PC-9 (cell line): ENCODE results near the gene EMP3. TPM values are rescaled to one million over a fixed set of nuclear protein-coding genes. Genes with fewer than 3 reads are reported as not detected.

Source experiments
- BruUV-seq: library from RNA; stranded (reverse); fragments of 400-500 nt; replicated peaks from 2 replicates; lab custom pipeline; 2021; lab: Mats Ljungman, UMichigan
- CTCF ChIA-PET: fragments of 300-600 bp; sonication (Branson Sonifier 250); formaldehyde crosslinking; loops from one replicate; lab custom pipeline; 2022; ENCODE audit warnings: antibody characterized with exemption; lab: Charles Lee
- POLR2A ChIA-PET: fragments of 300-600 bp; sonication (Branson Sonifier 250); formaldehyde crosslinking; loops from one replicate; lab custom pipeline; 2022; ENCODE audit warnings: antibody characterized with exemption; ENCODE audit not compliant: unreplicated experiment; lab: Charles Lee
- DNase-seq, 2 experiments: peaks; one replicate each; pipeline versions ENCODE4 v3.0.0 to v3.0.0-alpha.2; 2015 to 2022; ENCODE audit warnings: mixed read lengths in 1 of 2
- H2AFZ ChIP-seq: fragments of 200-600 bp; sonication (generic); 2 replicates; pipeline ENCODE4 v1.8.1; 2017; ENCODE audit warnings: antibody characterized with exemption
- H3F3A ChIP-seq: fragments of 200-600 bp; sonication (generic); 2 replicates; pipeline ENCODE4 v1.8.1; 2017; ENCODE audit warnings: antibody characterized with exemption, mild to moderate bottlenecking, low read depth; ENCODE audit not compliant: insufficient read depth
- H3K27ac ChIP-seq: fragments of 200-600 bp; sonication (generic); 2 replicates; pipeline ENCODE4 v1.6.1; 2016; ENCODE audit warnings: mixed run types
- H3K27me3 ChIP-seq: fragments of 200-600 bp; sonication (generic); 2 replicates; pipeline ENCODE4 v1.6.1; 2016; ENCODE audit warnings: low read depth, mixed run types; ENCODE audit not compliant: insufficient read depth
- H3K36me3 ChIP-seq: fragments of 200-600 bp; sonication (generic); 2 replicates; pipeline ENCODE4 v1.6.1; 2016; ENCODE audit warnings: low read depth, mixed run types
- H3K4me1 ChIP-seq: fragments of 200-600 bp; sonication (generic); replicated peaks from 2 replicates; pipeline ENCODE4 v1.6.1; 2016; ENCODE audit warnings: mixed run types; ENCODE audit not compliant: insufficient read depth
- H3K4me2 ChIP-seq: fragments of 200-600 bp; sonication (generic); 2 replicates; pipeline ENCODE4 v1.6.1; 2017; ENCODE audit warnings: mixed run types
- H3K4me3 ChIP-seq: fragments of 200-600 bp; sonication (generic); 2 replicates; pipeline ENCODE4 v1.6.1; 2016; ENCODE audit warnings: mixed run types
- H3K79me2 ChIP-seq: fragments of 200-600 bp; sonication (generic); 2 replicates; pipeline ENCODE4 v1.6.1; 2017; ENCODE audit warnings: low read depth, mixed run types
- H3K9me2 ChIP-seq: fragments of 200-600 bp; sonication (generic); 2 replicates; pipeline ENCODE4 v1.8.1; 2017; ENCODE audit warnings: mild to moderate bottlenecking; ENCODE audit not compliant: insufficient read depth
- H3K9me3 ChIP-seq: fragments of 200-600 bp; sonication (generic); 2 replicates; pipeline ENCODE4 v1.8.1; 2016; ENCODE audit warnings: low read depth; ENCODE audit not compliant: insufficient read depth
- H4K20me1 ChIP-seq: fragments of 200-600 bp; sonication (generic); 2 replicates; pipeline ENCODE4 v1.8.1; 2017; ENCODE audit not compliant: insufficient read depth
- EZH2 ChIP-seq: fragments of 200-600 bp; sonication (generic); IDR thresholded peaks from 2 replicates; pipeline ENCODE4 v1.8.0; 2017; ENCODE audit warnings: antibody characterized with exemption, low read depth
- intact Hi-C: fragments of 100-400 bp; cut with micrococcal nuclease; formaldehyde crosslinking; loops from one replicate; pipeline ENCODE4 v1.10.0; 2022; ENCODE audit not compliant: unreplicated experiment
- total RNA-seq: library from RNA; stranded (reverse); gene quantifications from 2 replicates; pipeline ENCODE4 v1.2.3, GENCODE V29; 2021
- TF ChIP-seq, protein P1 (sequence below): fragments of 200-600 bp; sonication (generic); conservative IDR thresholded peaks from 2 replicates; pipeline ENCODE4 v1.6.1; 2017; ENCODE audit warnings: mixed run types, antibody characterized with exemption, mild to moderate bottlenecking, moderate library complexity

EMP3 gene
- total RNA-seq, 1 experiment from 2014 or later: 56.3 TPM

DNA sequence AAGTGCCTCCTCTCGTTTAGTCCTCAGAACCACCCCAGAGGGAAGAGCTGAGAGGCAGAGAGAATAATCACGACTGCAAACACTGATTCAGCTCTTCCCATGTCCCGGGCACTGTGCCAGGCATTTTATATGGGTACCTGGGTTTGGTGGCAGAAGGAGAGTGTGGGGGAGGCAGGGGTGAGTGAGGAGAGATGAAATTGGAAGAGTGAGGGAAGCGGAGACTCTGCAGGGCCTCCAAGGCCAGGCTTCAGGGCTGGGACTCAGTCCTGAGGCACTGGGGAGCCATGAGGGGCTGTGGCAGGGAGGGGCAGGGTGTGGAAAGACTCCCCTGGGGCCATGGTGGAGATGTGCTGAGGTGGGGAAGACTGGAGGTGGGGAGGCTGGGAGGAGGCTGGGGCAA is 47.6 kb downstream of the EMP3 start:
- Histone ChIP-seq H3K79me2 (no peaks in the 10 kb centered on the region), H3K27me3 (no peaks in the 10 kb centered on the region), H3K27ac (no peak overlapping the region), H3K4me2 (no peak overlapping the region), H4K20me1 (no peaks in the 10 kb centered on the region), H3K9me3 (no peaks in the 10 kb centered on the region), H3K4me3 (no peak overlapping the region), H3K4me1 (peaks cover 8% of the 10 kb centered on the region), H3F3A (peaks cover 13% of the 10 kb centered on the region), H2AFZ (no peak overlapping the region), H3K36me3 (no peaks in the 10 kb centered on the region), H3K9me2 (no peaks in the 10 kb centered on the region)
- no peak for DNase-seq
- TF ChIP-seq EZH2: no peak
- TF ChIP-seq, protein P1, sequence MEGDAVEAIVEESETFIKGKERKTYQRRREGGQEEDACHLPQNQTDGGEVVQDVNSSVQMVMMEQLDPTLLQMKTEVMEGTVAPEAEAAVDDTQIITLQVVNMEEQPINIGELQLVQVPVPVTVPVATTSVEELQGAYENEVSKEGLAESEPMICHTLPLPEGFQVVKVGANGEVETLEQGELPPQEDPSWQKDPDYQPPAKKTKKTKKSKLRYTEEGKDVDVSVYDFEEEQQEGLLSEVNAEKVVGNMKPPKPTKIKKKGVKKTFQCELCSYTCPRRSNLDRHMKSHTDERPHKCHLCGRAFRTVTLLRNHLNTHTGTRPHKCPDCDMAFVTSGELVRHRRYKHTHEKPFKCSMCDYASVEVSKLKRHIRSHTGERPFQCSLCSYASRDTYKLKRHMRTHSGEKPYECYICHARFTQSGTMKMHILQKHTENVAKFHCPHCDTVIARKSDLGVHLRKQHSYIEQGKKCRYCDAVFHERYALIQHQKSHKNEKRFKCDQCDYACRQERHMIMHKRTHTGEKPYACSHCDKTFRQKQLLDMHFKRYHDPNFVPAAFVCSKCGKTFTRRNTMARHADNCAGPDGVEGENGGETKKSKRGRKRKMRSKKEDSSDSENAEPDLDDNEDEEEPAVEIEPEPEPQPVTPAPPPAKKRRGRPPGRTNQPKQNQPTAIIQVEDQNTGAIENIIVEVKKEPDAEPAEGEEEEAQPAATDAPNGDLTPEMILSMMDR: no peak
- CTCF ChIA-PET: no interaction called here
- no TSS peak for BruUV-seq
- intact Hi-C loops: no loop called here
- POLR2A ChIA-PET: interaction anchor here (0.7 kb wide), 1 partner anchor 10 kb away, joined by 4 read pairs; no protein-coding TSS in a partner anchor

DNA sequence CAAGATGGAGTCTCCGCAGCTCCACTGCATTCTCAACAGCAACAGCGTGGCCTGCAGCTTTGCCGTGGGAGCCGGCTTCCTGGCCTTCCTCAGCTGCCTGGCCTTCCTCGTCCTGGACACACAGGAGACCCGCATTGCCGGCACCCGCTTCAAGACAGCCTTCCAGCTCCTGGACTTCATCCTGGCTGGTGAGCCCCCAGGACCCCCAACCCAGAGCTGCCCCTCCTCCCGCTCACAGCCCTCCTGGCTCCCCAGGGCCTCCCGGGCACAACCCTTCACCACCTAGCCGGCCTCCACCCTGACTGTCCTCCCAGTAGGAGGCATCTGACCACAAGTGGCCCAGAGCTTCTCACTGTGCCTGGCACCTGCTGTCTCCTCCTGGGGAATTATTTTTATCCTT is 48.2 kb downstream of the EMP3 start:
- Histone ChIP-seq H3K27me3 (no peaks in the 10 kb centered on the region), H3K9me2 (no peaks in the 10 kb centered on the region), H3K9me3 (no peaks in the 10 kb centered on the region), H3F3A (peaks cover 11% of the 10 kb centered on the region), H3K36me3 (no peaks in the 10 kb centered on the region), H2AFZ (no peak overlapping the region), H4K20me1 (no peaks in the 10 kb centered on the region), H3K4me3 (no peak overlapping the region), H3K79me2 (no peaks in the 10 kb centered on the region), H3K27ac (no peak overlapping the region), H3K4me1 (peaks cover 13% of the 10 kb centered on the region), H3K4me2 (no peak overlapping the region)
- CTCF ChIA-PET: interaction anchor here (0.5 to 0.6 kb wide), 3 partner anchors 88 to 447 kb away, joined by 3 to 5 read pairs (median 3); no protein-coding TSS in a partner anchor
- DNase-seq: no peak
- BruUV-seq: no TSS peak
- POLR2A ChIA-PET: no interaction called here
- intact Hi-C loops: no loop called here
- no peak for TF ChIP-seq EZH2
- TF ChIP-seq, protein P1: no peak

DNA sequence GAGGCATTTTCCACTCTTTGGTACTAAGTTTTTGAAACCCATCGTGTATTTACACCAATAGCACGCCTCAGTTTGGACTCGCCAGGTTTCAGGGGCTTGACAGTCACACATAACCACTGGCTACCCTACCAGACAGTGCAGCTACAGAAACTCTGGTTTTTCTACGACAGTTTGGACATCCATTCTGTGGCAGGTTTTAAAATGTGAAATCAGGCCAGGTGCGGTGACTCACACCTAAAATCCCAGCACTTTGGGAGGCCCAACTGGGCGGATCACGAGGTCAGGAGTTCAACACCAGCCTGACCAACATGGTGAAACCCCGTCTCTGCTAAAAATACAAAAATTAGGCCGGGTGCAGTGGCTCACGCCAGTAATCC is 52.8 kb downstream of the EMP3 start:
- peaks cover 3% of the 10 kb centered on the region; the same call in 1 of the 2 replicates for H3K36me3 ChIP-seq
- peaks cover 25% of the 10 kb centered on the region; the same call in 1 of the 2 replicates for H3F3A ChIP-seq
- no peak overlapping the region for H3K27ac ChIP-seq
- no TSS peak for BruUV-seq
- H3K4me2 ChIP-seq: no peak overlapping the region
- no peak for DNase-seq
- POLR2A ChIA-PET: interaction anchor here (0.6 to 0.7 kb wide), 2 partner anchors 16 to 206 kb away, joined by 4 to 8 read pairs; no protein-coding TSS in a partner anchor
- H3K27me3 ChIP-seq: no peaks in the 10 kb centered on the region
- no peaks in the 10 kb centered on the region for H3K9me2 ChIP-seq
- H3K79me2 ChIP-seq: no peaks in the 10 kb centered on the region
- H2AFZ ChIP-seq: no peak overlapping the region
- H3K4me3 ChIP-seq: no peak overlapping the region
- TF ChIP-seq, protein P1: no peak
- no peak for TF ChIP-seq EZH2
- no peaks in the 10 kb centered on the region for H3K9me3 ChIP-seq
- 0 out of 2 replicates have a peak, but pooled peaks cover 7% of the 10 kb centered on the region for H3K4me1 ChIP-seq
- no peaks in the 10 kb centered on the region for H4K20me1 ChIP-seq
- intact Hi-C loops: no loop called here
- CTCF ChIA-PET: no interaction called here
